IPS-NIHi7 (cell line): ENCODE measurements around the gene IMPA2.

Experiments used
- DNase-seq: peaks from one replicate; pipeline ENCODE4 v3.0.0; 2012; ENCODE audit warnings: mixed read lengths; ENCODE audit errors: extremely low spot score

The IMPA2 gene

DNA sequence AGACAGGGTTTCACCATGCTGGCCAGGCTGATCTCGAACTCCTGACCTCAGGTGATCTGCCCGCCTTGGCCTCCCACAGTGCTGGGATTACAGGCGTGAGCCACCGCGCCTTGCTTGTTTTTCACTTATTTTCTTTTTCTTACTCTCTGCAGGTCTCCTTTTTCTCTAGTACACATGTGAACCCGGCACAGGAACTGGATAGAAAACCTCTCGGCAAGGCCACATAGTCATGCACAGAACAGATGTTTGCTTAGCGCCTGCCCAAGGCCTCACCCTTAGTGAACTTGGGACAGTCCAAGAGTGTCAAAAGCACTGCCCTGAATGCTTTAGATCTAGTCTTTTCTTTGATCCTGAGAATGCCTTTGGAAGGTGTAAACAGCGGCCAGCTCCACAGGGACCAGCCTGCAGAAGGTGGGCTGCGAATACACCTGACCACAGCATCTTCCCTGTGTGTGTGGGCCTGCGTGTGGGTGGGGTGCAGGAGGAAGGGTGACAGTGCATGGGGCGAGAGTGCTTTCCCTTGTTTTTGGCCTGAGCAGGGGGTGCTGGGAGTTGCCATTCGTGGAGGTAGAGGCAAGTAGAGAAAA is 27.0 kb downstream of the IMPA2 start:
- DNase-seq: no peak

DNA sequence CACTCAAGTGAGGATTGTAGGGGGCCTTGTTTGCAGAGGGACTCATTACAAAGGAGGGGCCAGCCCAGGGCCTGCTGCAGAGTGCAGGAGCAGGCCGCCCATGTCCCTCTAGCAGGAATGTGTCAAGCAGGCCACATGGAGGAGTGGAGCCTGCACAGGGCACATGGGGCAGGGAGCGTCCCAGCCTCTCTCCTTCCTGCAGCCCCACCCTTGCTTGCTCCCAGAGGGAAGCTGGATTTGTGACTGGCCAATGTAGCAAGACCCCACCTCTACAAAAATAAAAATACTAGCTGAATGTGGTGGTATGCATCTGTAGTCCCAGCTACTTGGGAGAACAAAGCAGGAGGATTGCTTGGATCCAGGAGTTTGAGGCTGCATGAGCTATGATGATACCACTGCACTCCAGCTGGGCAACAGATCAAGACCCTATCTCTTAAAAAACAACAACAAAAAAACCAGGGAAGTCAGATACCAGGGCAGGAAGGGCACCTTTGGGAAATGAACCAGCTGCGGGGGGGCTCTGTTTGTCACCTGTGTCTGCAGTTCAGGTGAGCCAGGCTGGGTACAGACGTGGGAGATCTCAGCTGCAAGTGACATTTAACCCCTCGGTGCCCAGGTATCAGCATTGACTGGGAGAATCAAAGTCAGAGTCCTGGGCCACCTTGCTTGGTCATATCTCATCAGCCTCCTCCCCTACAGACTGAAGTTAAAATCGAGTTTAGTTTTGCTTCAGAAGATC is 27.7 kb downstream of the IMPA2 start:
- DNase-seq: no peak

DNA sequence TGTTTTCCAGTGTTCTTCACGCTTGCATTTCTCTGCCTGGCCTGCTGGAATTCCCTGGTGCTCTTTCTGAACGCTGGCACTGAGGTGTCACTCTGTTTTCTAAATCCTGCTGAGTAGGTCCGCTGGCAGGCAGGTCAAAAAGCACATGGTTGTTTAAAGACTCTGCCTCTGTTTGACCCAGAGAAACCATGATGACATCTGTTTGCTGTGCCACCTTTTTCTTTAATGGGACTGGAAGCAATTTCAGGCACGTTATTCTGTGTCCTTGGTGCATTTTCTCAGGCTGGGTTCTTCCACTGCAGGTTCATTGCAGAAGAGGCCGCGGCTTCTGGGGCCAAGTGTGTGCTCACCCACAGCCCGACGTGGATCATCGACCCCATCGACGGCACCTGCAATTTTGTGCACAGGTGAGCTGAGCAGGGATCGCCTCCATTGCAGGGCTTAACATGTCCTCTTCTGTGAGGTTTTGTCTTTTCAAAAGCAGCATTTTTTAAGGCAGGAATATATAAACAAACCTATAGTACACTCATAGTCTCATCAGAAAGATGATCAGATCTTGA is 28.4 kb downstream of the IMPA2 start:
- DNase-seq: no peak

DNA sequence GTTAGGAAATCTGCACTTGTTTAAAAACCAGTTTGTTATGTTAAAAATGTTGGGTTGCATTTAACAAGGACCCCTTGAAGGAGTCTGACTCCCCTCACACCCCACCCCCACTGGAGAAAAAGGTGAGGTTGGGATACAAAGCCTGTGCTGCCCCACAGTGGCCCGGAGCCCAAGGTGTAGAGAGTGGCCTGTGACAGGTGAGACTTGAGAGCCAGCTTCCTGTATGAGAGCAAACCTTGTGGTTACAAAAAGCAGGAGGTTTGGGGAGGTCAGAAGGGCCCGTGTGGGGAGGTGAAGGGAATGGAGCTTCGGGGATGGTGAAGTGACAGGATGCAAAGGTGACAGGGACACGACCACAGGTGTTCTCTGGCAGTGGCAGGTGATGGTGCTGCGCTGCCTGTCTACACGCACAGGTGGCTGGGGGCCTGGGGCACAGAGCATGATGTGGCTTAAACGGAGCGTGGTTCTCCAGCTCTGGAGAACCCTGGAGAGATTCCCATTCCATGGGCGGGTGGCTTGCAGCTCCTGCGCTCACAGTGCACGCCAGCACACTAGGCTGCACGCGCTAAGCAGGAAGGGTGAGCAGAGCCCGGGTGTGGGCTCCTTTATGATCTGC is 29.0 kb downstream of the IMPA2 start:
- DNase-seq: no peak

DNA sequence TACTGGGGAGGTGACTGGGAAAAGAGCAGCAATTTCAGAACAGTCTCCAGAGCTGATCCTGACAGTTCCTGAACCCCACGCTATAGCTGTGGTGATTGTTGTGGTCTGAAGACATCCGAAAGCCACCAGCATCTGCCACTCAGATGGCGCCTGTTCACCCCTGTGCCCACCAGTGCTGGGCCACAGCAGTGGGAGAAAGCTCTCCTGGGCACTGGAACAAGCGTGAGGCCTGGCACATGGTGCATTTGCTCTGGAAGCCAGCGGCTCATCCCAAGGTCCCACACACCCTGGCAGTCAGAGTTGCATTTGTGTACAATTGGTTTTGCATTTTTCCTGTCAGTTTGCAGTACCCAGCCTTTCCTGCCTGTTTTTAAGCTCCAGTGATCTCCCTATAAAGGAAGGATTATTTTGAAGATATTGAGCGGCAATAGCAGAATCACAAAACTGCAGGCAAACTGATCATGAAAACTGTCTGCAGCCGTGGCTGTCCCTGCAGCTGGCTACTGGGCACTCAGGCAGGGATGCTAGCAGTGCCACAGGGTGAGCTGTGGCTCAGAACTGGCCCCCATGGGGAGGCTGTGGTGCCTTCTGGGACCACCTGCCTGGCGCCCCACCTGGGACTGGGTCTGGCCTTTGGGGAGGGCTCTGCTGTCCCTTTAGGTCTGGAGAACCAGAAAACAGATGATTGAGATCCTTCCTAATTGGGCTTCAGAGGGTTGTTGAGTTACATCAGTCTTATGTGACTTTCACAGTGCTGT is 30.1 kb downstream of the IMPA2 start:
- no peak for DNase-seq

DNA sequence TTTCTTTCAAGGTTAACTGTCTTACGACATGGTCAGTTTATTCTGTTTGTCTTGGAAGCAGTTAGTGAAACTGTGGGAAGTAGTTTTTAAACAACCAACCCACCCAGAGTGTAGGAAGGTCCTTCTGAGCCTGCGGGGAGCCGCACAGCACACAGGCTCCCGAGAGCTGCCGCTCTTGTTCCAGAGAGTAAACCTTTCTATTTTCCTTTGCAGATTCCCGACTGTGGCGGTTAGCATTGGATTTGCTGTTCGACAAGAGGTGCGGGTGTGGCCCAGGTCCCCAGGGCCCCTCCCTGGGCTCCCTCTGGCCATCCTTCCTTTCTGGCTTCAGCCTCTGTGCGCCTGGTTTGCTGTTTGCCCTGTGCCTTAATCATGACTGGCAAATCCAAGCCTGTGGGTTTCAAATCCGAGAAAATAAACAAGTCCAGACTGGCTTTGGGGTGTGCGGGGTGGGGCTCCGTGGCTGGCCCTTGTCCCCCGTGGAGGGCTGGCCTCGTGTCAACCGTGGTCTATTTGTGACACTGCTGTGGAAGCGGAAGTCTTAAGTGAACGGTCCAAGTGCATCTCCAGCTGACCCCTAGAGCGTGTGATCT is 30.7 kb downstream of the IMPA2 start:
- no peak for DNase-seq

DNA sequence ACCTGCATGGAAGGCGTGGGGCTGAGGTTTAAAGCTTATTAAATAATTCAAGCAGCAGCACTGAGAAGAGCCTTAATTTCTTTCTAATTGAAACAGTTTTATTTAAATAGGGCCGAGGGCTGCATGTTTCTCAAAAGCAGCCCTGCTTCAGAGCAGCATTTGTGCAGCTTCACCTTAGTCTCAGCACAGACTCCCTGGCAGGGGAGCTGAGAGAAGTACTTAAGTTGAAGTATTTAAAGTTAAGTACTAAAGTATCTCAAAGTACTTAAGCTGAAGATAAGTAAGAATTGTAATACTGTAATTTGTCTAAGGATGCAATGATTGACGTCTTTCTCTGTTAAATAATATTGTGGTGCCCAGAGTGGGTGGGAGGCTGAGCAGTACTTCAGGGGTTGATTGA is 31.4 kb downstream of the IMPA2 start:
- no peak for DNase-seq

DNA sequence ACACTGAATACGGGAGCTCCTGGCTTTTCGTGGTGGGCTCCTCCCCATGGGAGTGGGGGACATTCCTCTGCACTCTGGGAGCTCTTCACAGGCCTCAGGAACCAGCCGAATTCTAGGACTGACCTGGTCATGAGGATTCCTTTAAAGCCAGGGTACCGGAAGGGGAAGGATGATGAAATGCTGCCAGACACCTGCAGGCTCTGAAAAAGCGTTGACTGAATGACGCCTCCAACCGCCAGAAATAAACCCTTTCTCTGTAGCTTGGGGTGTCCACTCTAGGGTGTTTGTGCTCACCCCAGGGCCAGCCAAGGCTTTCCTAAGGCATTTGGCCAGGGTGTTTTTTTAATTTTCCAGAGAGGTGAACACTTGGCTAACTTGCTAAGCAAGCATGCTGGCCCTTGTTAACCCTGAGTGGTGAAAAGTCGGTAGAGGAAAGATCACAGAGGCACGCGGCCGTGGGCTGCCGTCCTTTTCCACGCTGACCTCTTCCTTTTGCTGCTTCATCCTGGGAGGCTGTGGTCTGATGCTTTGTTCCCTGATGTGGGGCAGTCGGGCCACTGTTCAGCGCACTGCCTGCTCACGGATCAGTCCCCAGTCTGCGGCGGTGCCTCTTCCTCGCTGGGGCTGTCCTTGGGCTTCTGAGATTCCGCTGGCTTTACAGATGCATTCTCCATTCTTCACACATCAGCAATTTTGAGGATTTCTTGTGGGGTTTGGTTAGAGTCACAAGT is 32.0 kb downstream of the IMPA2 start:
- no peak for DNase-seq

DNA sequence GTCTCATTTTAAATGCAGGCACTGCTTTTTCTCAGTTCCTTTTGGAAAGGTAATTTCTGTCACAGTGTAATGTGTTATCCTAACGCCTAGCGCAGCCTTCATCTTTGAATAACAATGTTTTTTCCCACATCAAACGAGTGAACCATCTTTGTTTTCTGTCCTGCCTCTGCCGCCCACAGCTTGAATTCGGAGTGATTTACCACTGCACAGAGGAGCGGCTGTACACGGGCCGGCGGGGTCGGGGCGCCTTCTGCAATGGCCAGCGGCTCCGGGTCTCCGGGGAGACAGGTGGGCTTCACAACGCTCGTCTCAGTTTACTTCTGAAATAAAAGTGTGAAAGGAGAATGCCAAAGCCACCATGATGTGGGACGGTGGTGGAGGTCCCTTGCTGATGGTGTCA is 32.8 kb downstream of the IMPA2 start:
- no peak for DNase-seq

DNA sequence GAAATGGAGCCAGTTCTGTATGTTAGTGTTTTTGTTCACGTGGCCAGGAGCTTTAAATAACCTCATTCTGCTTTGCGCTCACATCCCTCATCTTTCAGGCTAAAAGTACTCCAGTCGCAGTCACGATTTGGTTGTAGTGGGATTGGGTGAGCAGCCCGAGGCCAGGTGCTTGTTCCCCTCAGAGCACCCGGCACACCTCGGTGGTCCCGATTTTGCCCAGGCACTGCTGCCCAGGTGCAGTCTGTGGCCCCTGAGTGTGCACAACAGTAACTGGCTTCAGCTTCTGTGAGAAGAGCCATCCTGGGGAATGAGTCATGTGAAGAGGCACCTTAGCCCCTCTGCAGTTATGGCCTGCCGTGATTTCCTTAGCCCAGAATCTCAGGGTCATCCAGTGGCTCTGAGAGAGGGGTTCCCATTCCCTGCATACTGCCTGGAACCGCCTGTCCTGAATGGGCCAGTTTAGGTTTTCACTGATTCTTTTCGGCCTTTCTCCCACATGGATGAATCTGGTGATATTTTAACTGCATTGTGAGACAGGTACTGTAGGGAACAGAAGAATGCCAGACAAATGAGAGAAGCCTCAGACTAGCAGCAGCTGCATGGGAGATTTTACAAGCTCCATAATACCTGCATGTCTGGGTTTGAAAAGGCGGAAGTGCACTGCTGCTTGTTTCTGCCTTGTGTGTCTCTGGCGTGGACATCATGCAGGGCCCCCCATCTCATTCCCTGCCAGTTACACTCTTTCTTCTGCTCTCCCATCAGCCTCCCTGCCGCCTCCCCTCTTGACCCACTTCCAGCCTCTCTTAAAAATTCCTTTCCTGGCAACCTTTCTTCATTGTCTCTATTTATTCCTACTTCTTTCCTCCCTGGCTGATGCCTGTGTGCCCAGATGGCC is 33.5 kb downstream of the IMPA2 start:
- DNase-seq: no peak

DNA sequence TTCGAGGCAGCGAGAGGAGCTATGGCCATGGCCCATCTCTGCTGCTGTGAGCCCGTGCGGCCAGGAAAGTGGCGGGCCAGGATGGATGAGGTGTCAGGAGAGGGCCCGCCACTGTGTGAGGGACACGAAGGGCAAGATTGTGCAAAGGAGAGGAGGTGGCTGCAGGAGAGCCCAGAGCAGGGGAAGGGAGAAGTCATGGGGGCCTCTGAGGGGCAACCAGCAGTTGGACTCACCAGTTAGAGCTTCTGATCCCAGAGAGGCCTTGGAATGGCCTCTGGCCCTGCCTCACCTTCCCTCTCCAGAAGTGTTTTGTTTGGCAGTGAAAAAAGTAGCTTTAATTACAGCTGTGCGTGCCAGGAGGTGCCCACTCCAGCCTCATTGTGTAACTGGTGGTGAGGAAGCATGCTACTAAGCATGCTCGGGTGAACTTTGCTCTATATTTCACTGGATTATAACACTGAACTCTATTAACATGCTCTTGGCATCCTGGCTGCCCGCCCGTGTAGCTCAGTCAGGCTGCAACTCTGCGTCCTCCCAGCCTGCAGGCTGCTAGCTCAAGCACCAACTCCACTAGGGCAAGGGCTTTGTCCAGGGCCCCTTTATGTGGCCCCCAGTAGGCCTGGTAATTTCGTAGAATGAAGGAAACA is 34.2 kb downstream of the IMPA2 start:
- no peak for DNase-seq

DNA sequence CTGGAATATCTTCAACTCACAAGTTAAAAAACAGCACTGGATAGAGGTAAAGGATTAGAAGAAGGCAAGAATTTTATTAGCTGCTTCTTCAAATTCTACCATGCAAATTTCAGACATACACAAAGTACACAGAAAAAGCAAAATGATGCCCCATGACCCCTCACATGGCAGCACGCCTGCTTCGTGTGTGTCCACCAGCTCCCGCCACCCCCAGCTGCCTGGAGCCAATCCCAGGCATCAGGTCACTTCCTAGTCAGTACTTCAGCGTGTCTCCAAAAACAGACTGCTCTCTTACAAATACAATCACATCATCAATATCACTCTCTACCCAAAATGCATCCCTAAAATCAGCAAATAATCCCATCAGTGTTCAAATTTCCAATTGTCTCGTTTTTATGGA is 35.8 kb downstream of the IMPA2 start:
- DNase-seq: no peak

DNA sequence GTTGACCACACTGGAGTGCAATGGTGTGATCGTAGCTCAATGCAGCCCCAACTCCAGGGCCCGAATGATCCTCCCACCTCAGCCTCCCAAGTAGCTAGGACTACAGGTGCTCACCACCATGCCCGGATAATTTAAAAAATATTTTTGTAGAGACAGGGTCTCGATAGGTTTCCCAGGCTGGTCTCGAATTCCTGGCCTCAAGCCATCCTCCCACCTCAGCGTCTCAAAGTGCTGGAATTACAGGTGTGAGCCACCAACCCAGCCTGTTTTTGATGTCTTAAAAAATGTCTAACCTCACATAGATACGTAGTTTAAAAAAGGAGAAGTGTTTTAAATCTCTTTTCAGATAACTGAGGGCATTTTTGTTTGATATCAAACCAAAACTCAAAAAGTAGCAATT is 37.6 kb downstream of the IMPA2 start:
- DNase-seq: no peak

DNA sequence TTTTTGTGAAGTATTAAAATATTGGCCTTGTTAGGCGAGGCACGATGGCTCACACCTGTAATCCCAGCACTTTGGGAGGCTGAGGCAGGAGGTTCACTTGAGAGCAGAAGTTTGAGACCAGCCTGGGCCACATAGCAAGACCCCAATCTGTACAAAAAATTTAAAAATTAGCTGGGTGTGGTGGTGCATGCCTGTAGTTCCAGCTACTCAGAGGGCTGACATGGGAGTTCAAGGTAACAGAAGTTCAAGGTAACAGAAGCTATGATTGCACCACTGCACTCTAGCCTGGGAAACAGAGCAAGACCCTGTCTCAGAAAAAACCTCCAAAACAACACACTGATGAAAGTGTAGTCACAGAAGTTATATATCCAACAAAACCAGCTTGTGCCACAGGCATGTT is 39.8 kb downstream of the IMPA2 start:
- no peak for DNase-seq

DNA sequence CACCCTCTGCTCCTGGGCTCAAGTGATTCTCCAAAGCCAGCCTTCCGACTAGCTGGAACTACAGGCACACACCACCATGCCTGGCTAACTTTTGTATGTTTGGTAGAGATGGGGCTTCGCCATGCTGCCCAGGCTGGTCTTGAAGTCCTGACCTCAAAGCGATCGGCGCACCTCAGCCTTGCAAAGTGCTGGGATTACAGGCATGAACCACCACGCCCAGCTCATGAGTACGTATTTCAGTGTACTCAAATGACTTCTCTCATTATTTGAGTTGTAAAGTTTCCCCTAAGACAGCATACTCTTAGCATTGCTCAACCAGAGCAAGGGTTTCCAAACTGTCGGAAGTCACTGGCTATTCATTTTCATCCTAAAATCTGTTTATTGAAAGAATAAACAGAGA is 40.3 kb downstream of the IMPA2 start:
- no peak for DNase-seq

DNA sequence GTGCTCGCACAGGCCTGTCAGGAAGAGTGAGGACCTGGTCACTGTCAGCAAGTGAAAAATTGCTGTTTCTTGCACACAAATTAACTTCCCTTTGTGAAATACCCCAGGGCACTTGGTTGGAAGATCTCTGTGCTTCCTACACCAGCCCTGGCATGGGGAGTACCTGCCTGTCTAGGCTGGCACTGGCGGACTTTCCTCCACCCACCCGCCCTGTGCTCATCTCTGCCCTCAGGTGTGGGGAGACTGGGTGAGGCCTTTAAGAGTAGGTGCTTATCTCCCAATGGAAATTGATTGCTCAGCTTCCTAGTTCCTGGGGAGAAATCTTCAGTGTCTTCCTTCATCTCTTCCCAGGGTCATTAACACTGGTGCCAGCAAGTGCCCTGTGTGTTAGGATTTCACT is 42.1 kb downstream of the IMPA2 start:
- no peak for DNase-seq

DNA sequence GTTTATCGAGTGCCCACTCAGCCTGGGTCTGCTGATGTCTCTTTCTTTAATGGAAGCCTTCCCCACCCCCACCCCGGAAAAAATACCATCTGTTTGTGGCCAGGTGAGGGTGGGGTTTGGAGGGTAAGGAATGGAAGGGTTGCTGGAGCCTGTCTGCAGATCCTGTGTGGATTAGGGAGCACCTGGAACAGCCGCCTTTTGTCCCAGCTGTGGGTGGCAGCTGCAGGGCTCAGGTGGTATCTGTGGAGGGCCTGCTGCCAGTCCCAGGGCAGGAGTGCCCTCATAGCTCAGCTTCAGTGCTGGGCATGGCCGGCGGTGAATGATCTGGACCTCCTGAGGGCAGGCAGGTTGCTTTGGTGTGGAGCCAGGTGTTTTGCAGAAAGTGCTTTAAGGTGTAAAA is 45.3 kb downstream of the IMPA2 start:
- DNase-seq: no peak

DNA sequence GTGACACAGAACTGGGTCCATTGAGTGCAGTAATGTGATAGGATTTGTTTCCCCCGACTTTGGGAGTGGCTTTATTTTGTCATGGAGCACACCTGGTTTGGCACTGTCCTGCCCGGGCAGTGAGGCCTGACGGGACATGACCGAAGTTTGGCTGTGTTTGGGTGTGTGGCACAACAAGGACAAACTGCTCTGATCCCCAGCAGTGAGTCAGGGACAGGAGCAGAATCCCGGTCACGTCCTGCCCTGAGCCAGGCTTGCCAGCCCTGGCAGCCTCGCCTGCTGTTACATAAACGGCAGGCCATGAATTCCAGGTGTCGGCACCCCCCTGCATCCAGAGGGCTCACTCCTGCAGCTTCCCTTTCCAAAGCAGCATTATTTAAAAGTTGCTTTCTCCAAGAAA is 45.7 kb downstream of the IMPA2 start:
- no peak for DNase-seq

DNA sequence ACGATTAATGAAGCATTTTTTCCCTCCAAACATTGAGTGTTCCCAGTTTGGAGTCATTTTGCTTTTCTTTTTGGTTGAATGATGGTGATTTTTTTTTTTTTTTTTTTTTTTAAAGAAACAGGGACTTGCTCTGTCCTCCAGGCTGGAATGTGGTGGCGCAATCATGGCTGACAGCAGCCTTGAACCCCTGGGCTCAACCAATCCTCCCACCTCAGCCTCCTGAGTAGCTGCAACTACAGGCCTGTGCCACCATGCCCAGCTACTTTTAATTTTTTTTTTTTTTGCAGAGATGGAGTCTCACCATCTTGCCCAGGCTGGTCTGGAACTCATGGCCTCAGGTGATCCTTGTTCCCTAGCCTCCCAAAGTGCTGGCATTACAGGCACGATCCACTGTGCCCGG is 46.2 kb downstream of the IMPA2 start:
- DNase-seq: no peak
